ENCODE results near the gene MED27. TPM values are rescaled to one million over a fixed set of nuclear protein-coding genes. Genes with fewer than 3 reads are reported as not detected.

MED27 gene
- total RNA-seq, 1 experiment from 2014 or later: 24.4 TPM

GRCh38 chr9:132042324-132042723 lies 37.3 kb downstream of the MED27 start:
- intact Hi-C loops (cut with micrococcal nuclease; ENCODE audit: unreplicated experiment) (no loop called here), in situ Hi-C loops (cut with HindIII; ENCODE audit: low pct_unique_long_range_greater_than_20kb, low sequenced_read_pairs) (no loop called here)
- peak; percentile 55 for DNase-seq (ENCODE audit: low read depth, low spot score)
- H3K4me3 ChIP-seq (ENCODE audit: low read depth in 2 of 2, low read length in 2 of 2): no peak overlapping the region
- H3K27ac ChIP-seq (ENCODE audit: low read length): peak overlapping the region; percentile 57; the same call in 1 of the 2 replicates
- ATAC-seq: peak; percentile 87; the same call in 1 of the 2 replicates
- BruUV-seq (replicated peaks): no TSS peak
- H3K9me3 ChIP-seq (ENCODE audit: control insufficient read depth, insufficient read depth, low read depth, low read length): no peaks in the 10 kb centered on the region
- peaks cover 12% of the 10 kb centered on the region for H3K4me1 ChIP-seq (ENCODE audit: control insufficient read depth, insufficient read depth, low read length)
- TF ChIP-seq POLR2AphosphoS5 (IDR thresholded peaks at IDR 0.05; ENCODE audit: low read depth, low read length) (no peak), REST (IDR thresholded peaks at IDR 0.05; ENCODE audit: insufficient read depth in 1 of 2, low read depth in 2 of 2, low read length in 1 of 2) (no peak), SIN3A (IDR thresholded peaks at IDR 0.05; ENCODE audit: borderline replicate concordance, insufficient read depth, low read depth, low read length) (no peak), CTCF (IDR thresholded peaks at IDR 0.05) (no peak), TCF7L2 (IDR thresholded peaks at IDR 0.05; ENCODE audit: low read depth, low read length) (no peak)
- no peaks in the 10 kb centered on the region for H3K27me3 ChIP-seq (ENCODE audit: control insufficient read depth, insufficient read depth, low read length)
- CTCF ChIA-PET: no interaction called here
- H3K36me3 ChIP-seq (ENCODE audit: control insufficient read depth, insufficient read depth, low read length): no peaks in the 10 kb centered on the region
- POLR2A ChIA-PET: no interaction called here

GRCh38 chr9:132041798-132042197 lies 37.9 kb downstream of the MED27 start:
- no peak overlapping the region for H3K27ac ChIP-seq (ENCODE audit: low read length)
- TF ChIP-seq CTCF (IDR thresholded peaks at IDR 0.05): no peak
- TF ChIP-seq SIN3A (IDR thresholded peaks at IDR 0.05; ENCODE audit: borderline replicate concordance, insufficient read depth, low read depth, low read length): no peak
- no peak for TF ChIP-seq REST (IDR thresholded peaks at IDR 0.05; ENCODE audit: insufficient read depth in 1 of 2, low read depth in 2 of 2, low read length in 1 of 2)
- no peak for TF ChIP-seq POLR2AphosphoS5 (IDR thresholded peaks at IDR 0.05; ENCODE audit: low read depth, low read length)
- TF ChIP-seq TCF7L2 (IDR thresholded peaks at IDR 0.05; ENCODE audit: low read depth, low read length): no peak
- peaks cover 12% of the 10 kb centered on the region for H3K4me1 ChIP-seq (ENCODE audit: control insufficient read depth, insufficient read depth, low read length)
- CTCF ChIA-PET: no interaction called here
- no TSS peak for BruUV-seq (replicated peaks)
- in situ Hi-C loops (cut with HindIII; ENCODE audit: low pct_unique_long_range_greater_than_20kb, low sequenced_read_pairs) (no loop called here), intact Hi-C loops (cut with micrococcal nuclease; ENCODE audit: unreplicated experiment) (no loop called here)
- no peaks in the 10 kb centered on the region for H3K9me3 ChIP-seq (ENCODE audit: control insufficient read depth, insufficient read depth, low read depth, low read length)
- no peak overlapping the region for H3K4me3 ChIP-seq (ENCODE audit: low read depth in 2 of 2, low read length in 2 of 2)
- no peak for ATAC-seq
- H3K27me3 ChIP-seq (ENCODE audit: control insufficient read depth, insufficient read depth, low read length): no peaks in the 10 kb centered on the region
- POLR2A ChIA-PET: no interaction called here
- no peaks in the 10 kb centered on the region for H3K36me3 ChIP-seq (ENCODE audit: control insufficient read depth, insufficient read depth, low read length)
- DNase-seq (ENCODE audit: low read depth, low spot score): no peak

Data from Panc1 (cell line).